Astrocyte of the cerebellum (primary cell): ENCODE results near the gene GPR158.
A peak's percentile ranks its signal among the peaks of the same experiment; 100 is the strongest.

ENCODE experiments used
- DNase-seq: peaks from one replicate; pipeline ENCODE4 v3.0.0-alpha.2; 2011; ENCODE audit warnings: low read depth
- H3K4me3 ChIP-seq: 2 replicates; pipeline ENCODE4 v1.5.1; 2011; ENCODE audit warnings: mild to moderate bottlenecking, low read depth, low read length, moderate library complexity
- in situ Hi-C: cut with HindIII; loops from 2 replicates; pipeline ENCODE4 v1.10.0; 2017; ENCODE audit warnings: low sequenced_read_pairs
- TF ChIP-seq, protein P1 (sequence below): IDR thresholded peaks from 2 replicates; pipeline ENCODE4 v1.5.1; 2012; ENCODE audit warnings: low read length, low read depth, moderate library complexity, mild to moderate bottlenecking; ENCODE audit errors: missing control alignments

GPR158 gene

DNA sequence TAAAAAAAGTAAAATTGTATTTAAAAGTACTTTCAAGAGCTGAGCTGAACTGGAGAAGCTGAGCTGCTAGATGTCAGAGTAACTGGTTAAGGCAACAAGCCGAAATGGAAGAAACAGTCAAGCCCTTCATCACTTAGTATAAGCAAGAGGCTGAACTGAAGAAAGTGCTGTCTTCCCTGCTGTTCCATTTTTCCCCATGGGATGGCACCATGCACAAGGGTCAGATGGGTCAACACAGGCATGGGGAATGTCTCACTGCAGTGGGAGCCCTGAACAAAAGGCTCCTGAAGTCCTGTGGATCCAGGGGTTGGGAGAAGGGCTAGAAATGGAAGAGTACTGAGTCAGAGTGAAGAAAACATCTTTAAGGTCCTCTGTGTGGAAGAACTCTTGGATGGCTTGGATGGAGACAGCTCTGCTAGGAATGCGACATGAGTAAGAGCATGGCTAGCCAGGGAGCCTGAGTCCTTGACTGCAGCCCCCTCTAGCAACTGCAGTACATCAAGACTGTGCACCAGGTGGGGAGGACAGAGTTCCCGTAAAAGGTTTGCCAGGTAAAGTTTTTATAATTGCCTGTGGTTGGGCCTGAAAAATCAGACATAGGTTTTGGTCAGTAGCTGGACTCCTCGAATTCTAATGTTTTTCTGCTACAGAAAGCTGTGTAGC lies 348.3 kb downstream of the GPR158 start:
- DNase-seq = no peak
- in situ Hi-C loops = no loop called here
- H3K4me3 ChIP-seq = no peak overlapping the region
- TF ChIP-seq, protein P1, sequence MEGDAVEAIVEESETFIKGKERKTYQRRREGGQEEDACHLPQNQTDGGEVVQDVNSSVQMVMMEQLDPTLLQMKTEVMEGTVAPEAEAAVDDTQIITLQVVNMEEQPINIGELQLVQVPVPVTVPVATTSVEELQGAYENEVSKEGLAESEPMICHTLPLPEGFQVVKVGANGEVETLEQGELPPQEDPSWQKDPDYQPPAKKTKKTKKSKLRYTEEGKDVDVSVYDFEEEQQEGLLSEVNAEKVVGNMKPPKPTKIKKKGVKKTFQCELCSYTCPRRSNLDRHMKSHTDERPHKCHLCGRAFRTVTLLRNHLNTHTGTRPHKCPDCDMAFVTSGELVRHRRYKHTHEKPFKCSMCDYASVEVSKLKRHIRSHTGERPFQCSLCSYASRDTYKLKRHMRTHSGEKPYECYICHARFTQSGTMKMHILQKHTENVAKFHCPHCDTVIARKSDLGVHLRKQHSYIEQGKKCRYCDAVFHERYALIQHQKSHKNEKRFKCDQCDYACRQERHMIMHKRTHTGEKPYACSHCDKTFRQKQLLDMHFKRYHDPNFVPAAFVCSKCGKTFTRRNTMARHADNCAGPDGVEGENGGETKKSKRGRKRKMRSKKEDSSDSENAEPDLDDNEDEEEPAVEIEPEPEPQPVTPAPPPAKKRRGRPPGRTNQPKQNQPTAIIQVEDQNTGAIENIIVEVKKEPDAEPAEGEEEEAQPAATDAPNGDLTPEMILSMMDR = peak; percentile 45

DNA sequence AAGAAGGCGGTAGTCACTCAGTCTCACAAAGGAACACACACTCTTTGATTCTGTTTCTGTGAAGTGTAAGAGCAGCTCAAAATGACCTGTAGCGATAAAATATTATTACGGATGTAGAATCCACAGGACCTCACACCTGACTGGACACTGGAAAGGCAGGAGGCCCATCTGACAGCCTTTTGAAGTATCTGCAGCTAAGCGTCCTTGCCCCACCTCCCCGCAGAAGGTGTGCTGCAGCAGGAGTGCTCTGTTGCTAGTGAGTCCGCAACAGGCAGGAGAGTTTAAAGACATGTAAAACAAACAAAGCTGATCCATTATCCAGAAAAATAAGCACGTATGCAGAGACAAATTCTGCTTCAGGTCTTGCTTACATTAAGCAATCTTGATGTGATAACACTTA lies 355.5 kb downstream of the GPR158 start:
- in situ Hi-C loops = no loop called here
- TF ChIP-seq, protein P1 = no peak
- H3K4me3 ChIP-seq = no peak overlapping the region
- DNase-seq = no peak

DNA sequence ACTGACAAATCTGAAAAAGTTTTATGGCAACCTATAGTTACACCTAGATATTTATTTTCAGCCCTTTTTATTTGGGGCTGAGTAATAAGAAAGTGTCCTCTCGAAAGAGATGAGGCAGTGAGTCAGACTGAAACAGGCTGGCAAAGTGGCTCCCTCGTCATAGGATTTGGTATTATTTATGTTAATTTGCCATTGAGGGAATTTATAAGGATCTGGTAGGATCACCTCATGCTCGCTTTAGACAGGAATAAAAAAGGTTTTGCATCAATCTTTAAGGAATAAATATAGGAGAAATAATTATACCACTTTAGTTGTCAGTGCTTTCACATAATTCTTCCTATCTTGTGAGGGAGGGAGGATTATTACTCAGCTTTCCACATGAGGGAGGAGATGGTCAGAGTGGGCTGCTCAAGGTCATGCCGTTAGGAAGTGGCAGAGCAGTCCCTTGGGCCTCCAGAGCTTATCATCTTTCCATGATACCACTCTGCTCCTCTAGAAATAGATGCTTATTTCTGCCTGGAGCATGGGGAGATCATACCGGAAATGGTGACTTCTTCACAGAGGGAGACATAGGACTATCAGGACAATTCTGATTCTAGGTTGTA lies 356.8 kb downstream of the GPR158 start:
- no peak overlapping the region for H3K4me3 ChIP-seq
- in situ Hi-C loops = no loop called here
- TF ChIP-seq, protein P1 = no peak
- no peak for DNase-seq

DNA sequence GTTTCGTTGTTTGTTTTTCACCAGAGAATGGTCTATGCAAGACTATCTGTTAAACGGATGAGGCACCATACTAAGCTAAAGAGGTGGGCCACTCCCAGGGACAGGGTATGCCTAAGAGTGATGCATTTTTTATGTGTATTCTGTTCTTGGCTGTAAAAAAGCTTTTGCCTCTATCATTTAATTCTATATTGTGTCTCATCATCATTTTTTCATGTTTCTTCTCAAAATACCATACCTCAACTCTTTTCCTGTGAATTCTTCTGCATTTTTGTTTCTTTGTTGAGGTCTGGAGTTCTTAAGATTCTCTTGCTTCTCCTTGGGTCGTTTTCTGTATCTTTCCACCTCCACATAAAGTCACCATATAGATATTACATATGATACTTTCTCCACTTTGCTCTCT lies 357.4 kb downstream of the GPR158 start:
- no peak overlapping the region for H3K4me3 ChIP-seq
- TF ChIP-seq, protein P1 = no peak
- DNase-seq = no peak
- in situ Hi-C loops = no loop called here

DNA sequence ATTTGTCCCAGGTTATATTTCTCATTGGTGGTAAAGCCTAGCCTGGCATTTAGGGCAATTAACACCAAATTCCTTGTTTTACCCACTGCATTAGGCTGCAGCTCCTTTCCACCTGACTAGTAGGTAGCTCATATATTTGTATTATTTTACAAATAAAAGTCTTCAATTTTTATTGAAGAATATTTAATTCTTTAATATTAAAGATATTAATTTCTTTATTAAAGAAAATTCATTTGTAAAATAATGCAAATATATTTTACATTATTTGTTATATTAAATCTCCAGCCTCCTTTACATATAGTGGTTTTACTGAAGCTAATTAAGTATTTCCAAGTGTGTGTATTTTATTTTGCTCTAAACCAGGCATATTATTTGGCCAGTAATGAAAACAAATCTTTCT lies 361.2 kb downstream of the GPR158 start:
- H3K4me3 ChIP-seq = no peak overlapping the region
- no peak for DNase-seq
- in situ Hi-C loops = no loop called here
- TF ChIP-seq, protein P1 = no peak

DNA sequence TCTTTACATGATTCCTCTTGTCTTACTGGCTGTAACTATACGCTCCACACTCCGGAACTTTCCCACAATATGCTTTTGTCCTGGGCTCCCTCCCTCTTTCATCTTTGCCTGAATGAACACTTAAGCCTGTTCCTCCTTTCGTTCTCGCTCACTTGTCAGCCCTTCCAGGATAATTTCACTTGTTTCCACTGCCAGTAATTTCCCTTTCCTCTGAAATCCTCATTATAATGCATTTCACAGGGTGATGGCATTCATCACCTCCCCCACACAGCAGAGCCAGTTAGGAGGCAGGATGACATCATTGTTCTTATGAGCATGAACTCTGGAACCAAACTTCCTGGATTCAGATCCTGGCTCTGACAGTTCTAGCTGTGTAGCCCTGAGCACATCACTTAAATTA lies 372.6 kb downstream of the GPR158 start:
- H3K4me3 ChIP-seq = no peak overlapping the region
- TF ChIP-seq, protein P1 = no peak
- DNase-seq = no peak
- in situ Hi-C loops = no loop called here
